GM10266 (cell line): ENCODE measurements around the gene TMEM98.
"Not testable (repeated sequence)": the region's sequence is repeated elsewhere in the genome, so short reads cannot be mapped to it uniquely, and the experiment has no call there.

Experiments used
- DNase-seq: peaks from one replicate; pipeline ENCODE4 v3.0.0; 2012; ENCODE audit errors: extremely low spot score
- TF ChIP-seq, protein P1 (sequence below): IDR thresholded peaks from 2 replicates; pipeline ENCODE4 v1.5.1; 2012; ENCODE audit warnings: mild to moderate bottlenecking, low read depth; ENCODE audit not compliant: control insufficient read depth, insufficient read depth; ENCODE audit errors: missing control alignments

TMEM98 gene

DNA sequence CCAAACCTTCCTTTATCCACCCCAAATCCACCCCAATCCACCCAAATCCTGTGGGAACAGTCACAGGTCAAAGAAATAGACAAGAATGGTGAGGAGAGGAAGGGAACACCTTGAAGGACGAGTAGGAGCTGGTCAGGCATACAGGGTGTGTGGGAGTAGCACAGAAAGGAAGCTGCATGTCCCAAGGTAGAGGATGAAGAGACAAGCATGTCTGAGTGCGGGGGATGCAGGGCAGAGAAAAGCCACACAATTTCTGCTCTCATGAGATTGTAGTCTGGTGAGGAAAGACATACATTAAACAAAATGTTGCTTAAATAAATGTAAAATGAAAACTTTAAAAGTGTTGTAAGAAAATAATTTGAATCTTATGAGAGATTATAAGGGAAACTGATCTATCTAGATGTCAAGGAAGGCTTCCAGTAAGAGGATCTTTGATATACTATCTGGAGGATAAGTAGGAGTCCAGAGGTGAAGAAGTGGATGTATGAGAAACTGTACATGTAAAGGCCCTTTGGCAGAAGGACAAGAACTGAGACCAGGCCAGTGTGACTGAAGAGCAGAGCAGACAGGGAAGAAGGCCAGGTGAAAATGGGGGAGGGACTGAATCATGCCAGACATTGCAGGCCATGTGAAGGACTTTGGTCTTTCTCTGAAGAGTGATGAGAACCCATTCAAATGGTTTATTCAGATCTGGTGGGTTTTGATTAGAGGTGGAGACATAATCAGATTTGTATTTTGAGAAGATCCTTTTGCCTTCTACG, 18.6 kb downstream of the TMEM98 start:
- TF ChIP-seq, protein P1, sequence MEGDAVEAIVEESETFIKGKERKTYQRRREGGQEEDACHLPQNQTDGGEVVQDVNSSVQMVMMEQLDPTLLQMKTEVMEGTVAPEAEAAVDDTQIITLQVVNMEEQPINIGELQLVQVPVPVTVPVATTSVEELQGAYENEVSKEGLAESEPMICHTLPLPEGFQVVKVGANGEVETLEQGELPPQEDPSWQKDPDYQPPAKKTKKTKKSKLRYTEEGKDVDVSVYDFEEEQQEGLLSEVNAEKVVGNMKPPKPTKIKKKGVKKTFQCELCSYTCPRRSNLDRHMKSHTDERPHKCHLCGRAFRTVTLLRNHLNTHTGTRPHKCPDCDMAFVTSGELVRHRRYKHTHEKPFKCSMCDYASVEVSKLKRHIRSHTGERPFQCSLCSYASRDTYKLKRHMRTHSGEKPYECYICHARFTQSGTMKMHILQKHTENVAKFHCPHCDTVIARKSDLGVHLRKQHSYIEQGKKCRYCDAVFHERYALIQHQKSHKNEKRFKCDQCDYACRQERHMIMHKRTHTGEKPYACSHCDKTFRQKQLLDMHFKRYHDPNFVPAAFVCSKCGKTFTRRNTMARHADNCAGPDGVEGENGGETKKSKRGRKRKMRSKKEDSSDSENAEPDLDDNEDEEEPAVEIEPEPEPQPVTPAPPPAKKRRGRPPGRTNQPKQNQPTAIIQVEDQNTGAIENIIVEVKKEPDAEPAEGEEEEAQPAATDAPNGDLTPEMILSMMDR, result no peak
- DNase-seq, result no peak

- no peak for DNase-seq
- TF ChIP-seq, protein P1, result no peak
These were observed 19.8 kb downstream of the TMEM98 start for GRCh38 chr17:32947736-32948135.

GRCh38 chr17:32949181-32949580, 21.2 kb downstream of the TMEM98 start:
- TF ChIP-seq, protein P1, result no peak
- DNase-seq, result no peak

DNA sequence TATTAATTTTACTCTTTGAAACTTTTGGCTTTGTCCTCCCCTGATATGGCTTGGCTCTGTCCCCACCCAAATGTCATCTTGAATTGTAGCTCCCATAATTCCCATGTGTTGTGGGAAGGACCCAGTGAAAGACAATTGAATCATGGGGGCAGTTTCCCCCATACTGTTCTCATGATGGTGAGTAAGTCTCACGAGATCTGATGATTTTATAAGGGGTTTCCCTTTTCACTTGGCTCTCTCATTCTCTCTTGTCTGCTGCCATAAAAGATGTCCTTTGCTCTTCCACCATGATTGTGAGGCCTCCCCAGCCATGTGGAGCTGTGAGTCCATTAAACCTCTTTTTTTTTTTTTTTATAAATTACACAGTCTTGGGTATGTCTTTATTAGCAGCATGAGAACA, 24.5 kb downstream of the TMEM98 start:
- not testable (repeated sequence) for DNase-seq

DNA sequence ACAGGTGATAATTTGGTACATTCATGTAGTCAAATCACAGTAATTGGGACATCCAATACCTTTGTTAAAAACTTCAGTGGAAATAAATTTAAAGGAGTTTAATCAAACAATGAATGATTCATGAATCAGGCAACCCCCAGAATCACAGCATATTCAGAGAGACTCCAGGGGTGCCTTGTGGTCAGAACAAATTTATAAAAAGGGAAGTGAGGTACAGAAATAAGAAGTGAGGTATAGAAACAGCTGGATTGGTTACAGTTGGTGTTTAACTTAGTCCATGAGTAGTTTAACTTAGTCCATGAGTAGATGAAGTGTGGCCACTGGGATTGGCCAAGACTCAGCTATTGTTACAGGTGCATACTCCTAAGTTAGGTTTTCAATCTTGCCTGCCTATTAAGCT, 25.1 kb downstream of the TMEM98 start:
- no peak for DNase-seq
- TF ChIP-seq, protein P1, result no peak

DNA sequence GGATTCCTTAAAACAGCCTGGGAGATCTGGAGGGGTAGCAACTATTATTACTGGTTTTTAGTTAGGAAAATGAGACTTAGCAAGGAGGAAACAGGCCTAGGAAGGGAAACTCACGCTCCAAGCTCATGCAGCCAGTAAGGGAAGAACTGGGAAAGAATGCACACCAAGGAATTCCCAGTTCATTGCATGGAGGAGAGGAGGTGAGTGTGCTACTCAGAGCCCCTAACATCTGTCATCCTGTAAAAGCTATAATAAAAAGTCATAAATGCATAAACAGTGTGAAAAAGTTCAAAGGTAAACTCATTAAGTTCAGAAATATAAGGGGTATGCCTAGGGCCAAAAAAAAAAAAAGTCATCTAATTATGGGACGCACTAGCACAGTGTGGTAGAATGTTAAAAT, 25.9 kb downstream of the TMEM98 start:
- no peak for DNase-seq
- TF ChIP-seq, protein P1, result no peak

- no peak for DNase-seq
- TF ChIP-seq, protein P1, result no peak
These were observed 26.5 kb downstream of the TMEM98 start for GRCh38 chr17:32954477-32954876.

GRCh38 chr17:32955155-32955554, 27.2 kb downstream of the TMEM98 start:
- TF ChIP-seq, protein P1, result no peak
- DNase-seq, result no peak
